DND-41 (cell line): ENCODE results near the gene CLINT1.

Experiments used
- EZH2 ChIP-seq: IDR thresholded peaks from 3 replicates; pipeline ENCODE4 v1.6.1; 2012; ENCODE audit warnings: borderline replicate concordance, low read depth, mild to moderate bottlenecking, moderate library complexity, low read length, inconsistent platforms; ENCODE audit not compliant: severe bottlenecking
- TF ChIP-seq, protein P1 (sequence below): IDR thresholded peaks from 2 replicates; pipeline ENCODE4 v1.5.1; 2012; ENCODE audit warnings: borderline replicate concordance, low read length, moderate library complexity, mild to moderate bottlenecking; ENCODE audit not compliant: poor library complexity, severe bottlenecking; ENCODE audit errors: extremely low read depth

DNA sequence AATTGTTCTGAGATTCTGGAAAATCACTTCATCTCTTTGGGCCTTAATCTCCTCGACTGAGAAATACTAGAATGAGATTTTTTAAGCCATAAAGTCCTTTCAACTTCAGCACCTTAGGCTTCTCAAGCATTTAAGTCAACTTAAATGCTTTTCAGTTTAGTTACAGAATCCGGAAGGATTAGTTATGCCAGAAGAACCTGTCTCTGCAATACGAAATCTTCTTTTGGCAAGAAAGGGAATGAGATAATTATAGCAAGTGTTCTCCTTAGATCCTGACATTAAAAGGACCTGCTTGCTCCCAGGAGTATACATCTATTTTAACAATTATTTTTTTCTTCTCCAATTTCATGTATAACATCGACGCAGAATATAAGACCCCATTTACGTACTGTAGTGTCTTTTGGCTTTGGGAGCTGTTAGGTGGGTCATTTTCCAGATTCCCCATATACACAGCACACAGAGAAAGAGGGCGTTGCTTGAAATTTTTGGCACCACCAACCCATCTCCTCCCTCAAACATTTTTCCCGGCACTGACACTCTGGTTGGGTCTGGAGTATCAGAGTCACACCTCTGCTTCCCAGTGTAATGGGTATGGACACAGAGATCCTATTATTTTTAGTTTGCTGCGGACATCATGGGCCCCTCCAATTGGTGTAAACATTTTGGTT is 43.6 kb upstream of the CLINT1 start:
- TF ChIP-seq, protein P1, sequence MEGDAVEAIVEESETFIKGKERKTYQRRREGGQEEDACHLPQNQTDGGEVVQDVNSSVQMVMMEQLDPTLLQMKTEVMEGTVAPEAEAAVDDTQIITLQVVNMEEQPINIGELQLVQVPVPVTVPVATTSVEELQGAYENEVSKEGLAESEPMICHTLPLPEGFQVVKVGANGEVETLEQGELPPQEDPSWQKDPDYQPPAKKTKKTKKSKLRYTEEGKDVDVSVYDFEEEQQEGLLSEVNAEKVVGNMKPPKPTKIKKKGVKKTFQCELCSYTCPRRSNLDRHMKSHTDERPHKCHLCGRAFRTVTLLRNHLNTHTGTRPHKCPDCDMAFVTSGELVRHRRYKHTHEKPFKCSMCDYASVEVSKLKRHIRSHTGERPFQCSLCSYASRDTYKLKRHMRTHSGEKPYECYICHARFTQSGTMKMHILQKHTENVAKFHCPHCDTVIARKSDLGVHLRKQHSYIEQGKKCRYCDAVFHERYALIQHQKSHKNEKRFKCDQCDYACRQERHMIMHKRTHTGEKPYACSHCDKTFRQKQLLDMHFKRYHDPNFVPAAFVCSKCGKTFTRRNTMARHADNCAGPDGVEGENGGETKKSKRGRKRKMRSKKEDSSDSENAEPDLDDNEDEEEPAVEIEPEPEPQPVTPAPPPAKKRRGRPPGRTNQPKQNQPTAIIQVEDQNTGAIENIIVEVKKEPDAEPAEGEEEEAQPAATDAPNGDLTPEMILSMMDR: no peak
- TF ChIP-seq EZH2: no peak
